Spleen (tissue), 11 donors: ENCODE data around the gene NAGS. TPM values are rescaled to one million over a fixed set of nuclear protein-coding genes. Genes with fewer than 3 reads are reported as not detected.
"Not testable (repeated sequence)": the region's sequence is repeated elsewhere in the genome, so short reads cannot be mapped to it uniquely, and the experiment has no call there.

Experiments used
- DNase-seq: peaks from one replicate; pipeline ENCODE4 v3.0.0-alpha.2; 2020
- H3K27ac ChIP-seq, 8 donors: fragments of 200-600 bp; sonication (generic) in 7 of 8; 1 replicate in 4 of 8; 2 replicates in 4 of 8; pipeline versions ENCODE4 v1.5.0 to v1.8.0; 2016 to 2021; ENCODE audit warnings: inconsistent platforms in 4 of 8, mild to moderate bottlenecking in 4 of 8, moderate library complexity in 1 of 8
- H3K27me3 ChIP-seq, 7 donors: fragments of 200-600 bp; sonication (generic) in 6 of 7; replicated peaks in 1 of 7; 1 replicate in 4 of 7; 2 replicates in 3 of 7; pipeline versions ENCODE4 v1.5.0 to v1.8.0; 2016 to 2021; ENCODE audit warnings: inconsistent platforms in 3 of 7, mild to moderate bottlenecking in 1 of 7
- H3K36me3 ChIP-seq, 6 donors: fragments of 200-600 bp; sonication (generic) in 5 of 6; 1 replicate in 4 of 6; 2 replicates in 2 of 6; pipeline versions ENCODE4 v1.5.0 to v1.8.0; 2016 to 2021; ENCODE audit warnings: inconsistent platforms in 2 of 6
- H3K4me1 ChIP-seq, 6 donors: fragments of 200-600 bp; sonication (generic) in 5 of 6; 1 replicate in 3 of 6; 2 replicates in 3 of 6; pipeline versions ENCODE4 v1.5.0 to v1.8.0; 2016 to 2021; ENCODE audit warnings: inconsistent platforms in 3 of 6
- H3K4me3 ChIP-seq, 8 donors: fragments of 200-600 bp; sonication (generic) in 7 of 8; 1 replicate in 4 of 8; 2 replicates in 4 of 8; pipeline versions ENCODE4 v1.5.0 to v1.8.0; 2016 to 2021; ENCODE audit warnings: inconsistent platforms in 4 of 8, mild to moderate bottlenecking in 4 of 8, moderate library complexity in 2 of 8
- H3K9me3 ChIP-seq, 8 donors: fragments of 200-600 bp; sonication (generic) in 7 of 8; 1 replicate in 4 of 8; 2 replicates in 4 of 8; pipeline versions ENCODE4 v1.5.0 to v1.8.0; 2016 to 2021; ENCODE audit warnings: inconsistent platforms in 4 of 8
- CTCF ChIP-seq, 11 experiments: fragments of 200-600 bp in 7 of 11; fragments of 450-650 bp in 4 of 11; sonication (generic) in 4 of 11; IDR thresholded peaks in 8 of 11; conservative IDR thresholded peaks in 3 of 11; 1 replicate in 7 of 11; 2 replicates in 4 of 11; pipeline versions ENCODE4 v1.4.0 to v1.8.0; 2016 to 2021; ENCODE audit warnings: antibody characterized with exemption in 11 of 11, inconsistent platforms in 4 of 11, mild to moderate bottlenecking in 1 of 11
- POLR2A ChIP-seq, 3 donors: fragments of 450-650 bp; IDR thresholded peaks; one replicate each; pipeline ENCODE4 v1.5.1; 2017; ENCODE audit warnings: antibody characterized with exemption in 3 of 3, mild to moderate bottlenecking in 1 of 3
- POLR2AphosphoS5 ChIP-seq, 3 donors: sonication (generic); formaldehyde crosslinking; IDR thresholded peaks; one replicate each; pipeline ENCODE4 v1.5.1; 2017; ENCODE audit warnings: antibody characterized with exemption in 3 of 3
- WGBS, 5 donors: extraction: QIAGEN DNeasy Blood & Tissue Kit in 3 of 5; methylation state at CpG; one replicate each; pipeline versions ENCODE4 v1.1.5 to v1.1.7; 2013 to 2018; 5-methylcytosine and 5-hydroxymethylcytosine counted together
- intact Hi-C: fragments of 100-400 bp; cut with DNase I; formaldehyde crosslinking; loops from one replicate; pipeline ENCODE4 v1.15.0; 2023; ENCODE audit warnings: low total_unique reads
- polyA plus RNA-seq, 3 donors: library from polyadenylated mRNA; stranded (reverse); fragments of 200-250 nt; gene quantifications; one replicate each; pipeline ENCODE4 v1.2.1, GENCODE V29; 2013
- total RNA-seq, 7 donors: library from RNA; depleted of rRNA in 3 of 7; stranded (reverse); fragments of >200 nt in 3 of 7; fragmentation: NEBNext Ultra II Directional in 4 of 7; extraction: Animal tissue kit (Norgen Biotek cat#: 25700) in 4 of 7; gene quantifications; one replicate each; pipeline versions ENCODE4 v1.1.0 to v1.2.1, GENCODE V29; 2016 to 2021
- donor health status: healthy with polysubstance abuse.
- donor health status: DM: no; HTN: no; CAD: no; lungs with moderate emphysema.
- donor health status: DM: no; HTN: no; CAD: no.
- donor health status: Bipolar disorder and iron deficiency.
- donor health status: healthy.
- donor health status: DM: no; HTN: no; CAD: no.
- donor health status: DM: yes; HTN: yes; CAD: no.

The NAGS gene
- total and polyA plus RNA-seq, 10 donors, result 0.39 to 1.8 (median 0.91) TPM

- H3K27ac ChIP-seq, result peak overlapping the region in 2 of 8 donors; percentile 15 to 19
Observed at GRCh38 chr17:44044071-44044470, 39.6 kb downstream of the NAGS start.

GRCh38 chr17:44045486-44045885 lies 41.1 kb downstream of the NAGS start:
- Histone ChIP-seq H3K27ac (no peak overlapping the region), H3K27me3 (no peaks in the 10 kb centered on the region), H3K9me3 (no peaks in the 10 kb centered on the region), H3K36me3 (peaks cover 0 to 57% (median 22%) of the 10 kb centered on the region in 6 donors), H3K4me3 (no peak overlapping the region), H3K4me1 (peaks cover 0 to 45% (median 25%) of the 10 kb centered on the region in 6 donors)
- TF ChIP-seq CTCF (IDR thresholded peaks at IDR 0.05 in 8 of 11, conservative IDR thresholded peaks at IDR 0.05 in 3 of 11), result no peak
- intact Hi-C loops, result no loop called here
- WGBS, 5 donors, result 89 to 97% (median 96%) methylated on average over 4 of the region's 4 CpGs
- no peak for DNase-seq

More at GRCh38 chr17:44044071-44044470, 39.6 kb downstream of the NAGS start:
- Histone ChIP-seq H3K36me3 (peaks cover 0 to 56% (median 13%) of the 10 kb centered on the region in 6 donors), H3K27me3 (no peaks in the 10 kb centered on the region), H3K9me3 (no peaks in the 10 kb centered on the region), H3K4me3 (no peak overlapping the region), H3K4me1 (peaks cover 0 to 46% (median 30%) of the 10 kb centered on the region in 6 donors)
- no peak for TF ChIP-seq POLR2A (IDR thresholded peaks at IDR 0.05)
- intact Hi-C loops, result no loop called here
- WGBS, 5 donors, result 29 to 80% (median 62%) methylated on average over 1 of the region's 1 CpG
- no peak for DNase-seq

- H3K36me3 ChIP-seq, result peaks cover 0 to 71% (median 36%) of the 10 kb centered on the region in 6 donors
- WGBS, 5 donors, result 90 to 99% (median 93%) methylated on average over 6 to 7 of the region's 7 CpGs
- H3K9me3 ChIP-seq, H3K4me3 ChIP-seq, H3K27ac ChIP-seq, intact Hi-C loops, DNase-seq, H3K27me3 ChIP-seq: not testable (repeated sequence)
- H3K4me1 ChIP-seq, result peaks cover 0 to 32% (median 17%) of the 10 kb centered on the region in 6 donors
Observed at GRCh38 chr17:44046893-44047292, 42.5 kb downstream of the NAGS start.

GRCh38 chr17:44049294-44050060 lies 45.1 kb downstream of the NAGS start:
- 86 to 93% (median 92%) methylated on average over 9 of the region's 9 CpGs for WGBS, 5 donors
- Histone ChIP-seq H3K27ac (no peak overlapping the region), H3K36me3 (peaks cover 0 to 96% (median 51%) of the 10 kb centered on the region in 6 donors), H3K9me3 (no peaks in the 10 kb centered on the region), H3K4me3 (no peak overlapping the region), H3K27me3 (no peaks in the 10 kb centered on the region), H3K4me1 (peaks cover 0 to 26% (median 12%) of the 10 kb centered on the region in 6 donors)
- TF ChIP-seq CTCF (IDR thresholded peaks at IDR 0.05 in 8 of 11, conservative IDR thresholded peaks at IDR 0.05 in 3 of 11), result no peak
- no peak for TF ChIP-seq POLR2A (IDR thresholded peaks at IDR 0.05)
- intact Hi-C loops, result no loop called here
- DNase-seq, result no peak

GRCh38 chr17:44053125-44053872 lies 48.9 kb downstream of the NAGS start:
- WGBS, 5 donors, result 51 to 69% (median 64%) methylated on average over 3 of the region's 3 CpGs

More at GRCh38 chr17:44053125-44053872, 48.9 kb downstream of the NAGS start:
- no peaks in the 10 kb centered on the region for H3K27me3 ChIP-seq
- DNase-seq, result no peak
- peaks cover 0 to 26% (median 10%) of the 10 kb centered on the region in 6 donors for H3K4me1 ChIP-seq
- no peak overlapping the region for H3K4me3 ChIP-seq
- intact Hi-C loops, result no loop called here
- H3K27ac ChIP-seq, result peak overlapping the region in 2 of 8 donors; percentile 1 to 12
- peaks cover 0 to 100% (median 62%) of the 10 kb centered on the region in 6 donors for H3K36me3 ChIP-seq
- no peak for TF ChIP-seq POLR2A (IDR thresholded peaks at IDR 0.05)
- TF ChIP-seq CTCF (IDR thresholded peaks at IDR 0.05 in 8 of 11, conservative IDR thresholded peaks at IDR 0.05 in 3 of 11), result no peak
- TF ChIP-seq POLR2AphosphoS5 (IDR thresholded peaks at IDR 0.05), result no peak
- no peaks in the 10 kb centered on the region for H3K9me3 ChIP-seq
